ENCODE measurements around the gene LCE6A. TPM values are rescaled to one million over a fixed set of nuclear protein-coding genes. Genes with fewer than 3 reads are reported as not detected.

LCE6A gene
- total RNA-seq, 1 donor from 2014 or later = not detected

DNA sequence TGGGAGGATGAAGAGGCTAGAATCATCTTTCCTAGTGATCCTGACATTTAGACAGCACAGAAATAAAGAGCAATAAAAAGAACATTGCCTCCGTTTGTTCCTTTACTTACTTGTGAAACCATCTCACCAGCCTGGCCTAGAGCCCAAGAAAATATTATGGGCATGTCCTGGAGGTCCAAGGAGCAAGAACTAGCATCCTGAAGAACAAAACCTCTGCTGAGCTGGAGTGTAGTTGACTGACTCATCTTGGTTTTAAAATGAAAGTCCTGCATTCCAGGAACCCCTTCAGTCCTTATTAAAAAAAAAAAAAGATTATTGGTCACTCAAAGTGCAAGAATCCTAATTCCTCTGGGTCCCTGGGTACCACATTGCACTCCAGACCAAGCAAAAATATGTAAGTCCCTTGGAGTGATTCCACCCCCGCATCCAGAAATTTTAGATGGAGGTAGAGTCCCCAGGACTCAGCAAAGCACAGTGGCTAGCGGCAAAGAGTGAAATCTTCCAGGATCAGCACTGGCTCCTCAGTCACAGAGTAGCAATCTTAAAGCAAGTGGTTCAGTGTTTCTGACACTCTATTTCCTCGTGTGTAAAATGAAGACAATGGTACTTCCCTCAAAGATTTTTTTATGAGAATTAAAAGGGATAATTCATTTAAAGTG, 42.4 kb downstream of the LCE6A start:
- no peak for DNase-seq
- Mint-ChIP-seq H3K4me3 (ENCODE audit: unreplicated experiment) (no peak overlapping the region), H3K27me3 (ENCODE audit: unreplicated experiment) (peaks cover 4% of the 10 kb centered on the region), H3K9me3 (ENCODE audit: unreplicated experiment) (no peaks in the 10 kb centered on the region), H3K4me1 (ENCODE audit: low read depth, unreplicated experiment) (no peaks in the 10 kb centered on the region), H3K36me3 (ENCODE audit: unreplicated experiment) (peaks cover under 1% of the 10 kb centered on the region), H3K27ac (ENCODE audit: unreplicated experiment) (no peak overlapping the region)
- TF ChIP-seq, protein P1, sequence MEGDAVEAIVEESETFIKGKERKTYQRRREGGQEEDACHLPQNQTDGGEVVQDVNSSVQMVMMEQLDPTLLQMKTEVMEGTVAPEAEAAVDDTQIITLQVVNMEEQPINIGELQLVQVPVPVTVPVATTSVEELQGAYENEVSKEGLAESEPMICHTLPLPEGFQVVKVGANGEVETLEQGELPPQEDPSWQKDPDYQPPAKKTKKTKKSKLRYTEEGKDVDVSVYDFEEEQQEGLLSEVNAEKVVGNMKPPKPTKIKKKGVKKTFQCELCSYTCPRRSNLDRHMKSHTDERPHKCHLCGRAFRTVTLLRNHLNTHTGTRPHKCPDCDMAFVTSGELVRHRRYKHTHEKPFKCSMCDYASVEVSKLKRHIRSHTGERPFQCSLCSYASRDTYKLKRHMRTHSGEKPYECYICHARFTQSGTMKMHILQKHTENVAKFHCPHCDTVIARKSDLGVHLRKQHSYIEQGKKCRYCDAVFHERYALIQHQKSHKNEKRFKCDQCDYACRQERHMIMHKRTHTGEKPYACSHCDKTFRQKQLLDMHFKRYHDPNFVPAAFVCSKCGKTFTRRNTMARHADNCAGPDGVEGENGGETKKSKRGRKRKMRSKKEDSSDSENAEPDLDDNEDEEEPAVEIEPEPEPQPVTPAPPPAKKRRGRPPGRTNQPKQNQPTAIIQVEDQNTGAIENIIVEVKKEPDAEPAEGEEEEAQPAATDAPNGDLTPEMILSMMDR (IDR thresholded peaks at IDR 0.05; ENCODE audit: partially characterized antibody, unreplicated experiment) = no peak

DNA sequence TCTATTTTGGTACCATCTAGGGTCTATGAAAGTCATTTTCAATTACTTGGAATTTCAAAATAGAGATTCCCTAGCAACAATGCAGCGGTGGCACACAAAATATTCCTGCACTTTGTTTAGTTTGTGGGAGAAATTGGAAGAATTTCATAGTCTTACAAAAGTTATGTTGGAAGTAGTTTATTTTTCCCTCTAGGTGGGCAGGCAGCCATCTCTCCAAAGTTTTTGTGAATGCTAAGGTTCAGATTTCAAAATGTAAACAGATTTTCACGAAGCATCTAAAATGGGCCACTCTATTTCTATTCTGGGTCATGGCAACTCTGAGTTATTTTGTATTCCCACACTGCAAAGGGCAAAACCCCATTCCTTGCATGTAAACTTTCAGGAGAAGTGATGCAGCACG, 43.4 kb downstream of the LCE6A start:
- Mint-ChIP-seq H3K27me3 (ENCODE audit: unreplicated experiment) (peaks cover 2% of the 10 kb centered on the region), H3K9me3 (ENCODE audit: unreplicated experiment) (no peaks in the 10 kb centered on the region), H3K36me3 (ENCODE audit: unreplicated experiment) (no peaks in the 10 kb centered on the region)

DNA sequence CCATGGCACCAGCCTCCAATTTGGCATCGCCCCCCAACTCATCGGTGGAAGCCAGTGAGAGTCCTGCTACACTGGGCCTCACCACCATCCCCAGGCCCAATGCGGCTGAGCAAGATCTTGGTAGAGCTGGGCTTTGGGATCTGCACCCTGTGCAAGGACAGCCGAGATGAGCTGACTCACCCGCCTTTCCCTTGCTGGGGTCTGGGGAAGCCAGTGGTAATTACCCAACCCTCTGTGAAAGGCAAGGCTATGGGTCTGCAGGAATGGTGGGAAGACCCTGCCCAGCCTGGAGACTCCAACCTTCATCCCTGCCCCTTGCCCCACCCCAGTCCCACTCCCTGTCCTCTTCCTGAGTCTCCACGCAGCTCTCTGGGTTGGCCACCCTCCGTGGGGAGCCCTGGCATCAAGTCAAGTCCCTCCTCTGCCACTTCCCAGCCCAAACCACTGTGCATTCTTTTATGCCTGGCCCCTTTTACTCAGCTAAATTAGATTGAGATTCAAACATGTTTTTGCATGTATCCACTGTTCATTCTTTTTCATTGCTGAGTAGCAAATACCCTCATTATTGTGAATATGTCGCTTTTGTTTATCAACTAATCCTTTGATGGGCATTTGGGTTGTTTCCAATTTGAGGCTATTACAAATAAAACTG, 44.2 kb downstream of the LCE6A start:
- Mint-ChIP-seq H3K27ac (ENCODE audit: unreplicated experiment) (no peak overlapping the region), H3K9me3 (ENCODE audit: unreplicated experiment) (no peaks in the 10 kb centered on the region), H3K4me3 (ENCODE audit: unreplicated experiment) (no peak overlapping the region), H3K4me1 (ENCODE audit: low read depth, unreplicated experiment) (no peaks in the 10 kb centered on the region), H3K27me3 (ENCODE audit: unreplicated experiment) (peaks cover 2% of the 10 kb centered on the region), H3K36me3 (ENCODE audit: unreplicated experiment) (no peaks in the 10 kb centered on the region)
- TF ChIP-seq, protein P1 (IDR thresholded peaks at IDR 0.05; ENCODE audit: partially characterized antibody, unreplicated experiment) = no peak
- DNase-seq = no peak

More for the DNA sequence above, 43.4 kb downstream of the LCE6A start:
- no peaks in the 10 kb centered on the region for H3K4me1 Mint-ChIP-seq (ENCODE audit: low read depth, unreplicated experiment)
- TF ChIP-seq, protein P1 (IDR thresholded peaks at IDR 0.05; ENCODE audit: partially characterized antibody, unreplicated experiment) = no peak
- no peak for DNase-seq
- H3K4me3 Mint-ChIP-seq (ENCODE audit: unreplicated experiment) = no peak overlapping the region
- no peak overlapping the region for H3K27ac Mint-ChIP-seq (ENCODE audit: unreplicated experiment)

DNA sequence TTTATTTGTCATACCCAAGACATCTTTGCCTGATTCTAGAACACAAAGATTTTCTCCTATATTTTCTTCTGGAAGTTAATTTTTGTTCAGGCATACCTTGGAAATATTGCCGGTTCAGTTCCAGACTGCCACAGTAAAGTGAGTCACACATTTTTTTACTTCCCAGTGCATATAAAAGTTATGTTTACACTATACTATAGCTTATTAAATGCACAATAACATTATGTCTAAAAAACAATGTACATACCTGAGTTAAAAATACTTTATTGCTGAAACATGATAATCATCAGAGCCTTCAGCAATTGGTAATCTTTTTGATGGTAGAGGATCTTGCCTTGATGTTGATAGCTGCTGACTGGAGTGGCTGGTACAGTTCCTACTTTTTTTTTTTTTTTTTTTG, 45.5 kb downstream of the LCE6A start:
- no peaks in the 10 kb centered on the region for H3K27me3 Mint-ChIP-seq (ENCODE audit: unreplicated experiment)
- H3K9me3 Mint-ChIP-seq (ENCODE audit: unreplicated experiment) = no peaks in the 10 kb centered on the region
- no peaks in the 10 kb centered on the region for H3K4me1 Mint-ChIP-seq (ENCODE audit: low read depth, unreplicated experiment)
- H3K27ac Mint-ChIP-seq (ENCODE audit: unreplicated experiment) = no peak overlapping the region
- H3K4me3 Mint-ChIP-seq (ENCODE audit: unreplicated experiment) = no peak overlapping the region
- no peaks in the 10 kb centered on the region for H3K36me3 Mint-ChIP-seq (ENCODE audit: unreplicated experiment)
- no peak for DNase-seq
- TF ChIP-seq, protein P1 (IDR thresholded peaks at IDR 0.05; ENCODE audit: partially characterized antibody, unreplicated experiment) = no peak

Other genes starting within 250 kb of the LCE6A start
- not detected for gene LCE3C, start 242.6 kb upstream of the LCE6A start, total RNA-seq (ENCODE audit: unreplicated experiment)
- gene LCE3B, start 229.0 kb upstream of the LCE6A start, total RNA-seq (ENCODE audit: unreplicated experiment) = not detected
- gene LCE3A, start 219.8 kb upstream of the LCE6A start, total RNA-seq (ENCODE audit: unreplicated experiment) = not detected
- not detected for gene LCE2D, start 179.5 kb upstream of the LCE6A start, total RNA-seq (ENCODE audit: unreplicated experiment)
- gene LCE2C, start 167.6 kb upstream of the LCE6A start, total RNA-seq (ENCODE audit: unreplicated experiment) = not detected
- not detected for gene LCE2B, start 156.7 kb upstream of the LCE6A start, total RNA-seq (ENCODE audit: unreplicated experiment)
- gene LCE2A, start 144.5 kb upstream of the LCE6A start, total RNA-seq (ENCODE audit: unreplicated experiment) = not detected
- not detected for gene LCE4A, start 134.7 kb upstream of the LCE6A start, total RNA-seq (ENCODE audit: unreplicated experiment)
- not detected for gene KPRP, start 84.8 kb upstream of the LCE6A start, total RNA-seq (ENCODE audit: unreplicated experiment)
- gene LCE1F, start 67.7 kb upstream of the LCE6A start, total RNA-seq (ENCODE audit: unreplicated experiment) = not detected
- gene LCE1E, start 56.6 kb upstream of the LCE6A start, total RNA-seq (ENCODE audit: unreplicated experiment) = not detected
- gene LCE1D, start 46.1 kb upstream of the LCE6A start, total RNA-seq (ENCODE audit: unreplicated experiment) = not detected
- gene LCE1C, start 36.2 kb upstream of the LCE6A start, total RNA-seq (ENCODE audit: unreplicated experiment) = not detected
- not detected for gene LCE1B, start 30.9 kb upstream of the LCE6A start, total RNA-seq (ENCODE audit: unreplicated experiment)
- gene LCE1A, start 15.4 kb upstream of the LCE6A start, total RNA-seq (ENCODE audit: unreplicated experiment) = not detected
- gene LCE7A, start 17.1 kb downstream of the LCE6A start, total RNA-seq (ENCODE audit: unreplicated experiment) = not detected
- gene SMCP, start 35.5 kb downstream of the LCE6A start, total RNA-seq (ENCODE audit: unreplicated experiment) = not detected
- gene IVL, start 65.7 kb downstream of the LCE6A start, total RNA-seq (ENCODE audit: unreplicated experiment) = not detected
- gene SPRR5, start 104.3 kb downstream of the LCE6A start, total RNA-seq (ENCODE audit: unreplicated experiment) = not detected
- not detected for gene SPRR4, start 127.8 kb downstream of the LCE6A start, total RNA-seq (ENCODE audit: unreplicated experiment)
- not detected for gene SPRR1A, start 141.2 kb downstream of the LCE6A start, total RNA-seq (ENCODE audit: unreplicated experiment)
- not detected for gene SPRR3, start 158.9 kb downstream of the LCE6A start, total RNA-seq (ENCODE audit: unreplicated experiment)
- gene SPRR1B, start 188.3 kb downstream of the LCE6A start, total RNA-seq (ENCODE audit: unreplicated experiment) = not detected
- gene SPRR2D, start 198.3 kb downstream of the LCE6A start, total RNA-seq (ENCODE audit: unreplicated experiment) = not detected
- gene SPRR2A, start 214.7 kb downstream of the LCE6A start, total RNA-seq (ENCODE audit: unreplicated experiment) = not detected
- not detected for gene SPRR2B, start 228.8 kb downstream of the LCE6A start, total RNA-seq (ENCODE audit: unreplicated experiment)